Astrocyte (in vitro differentiated cells and primary cell): Measurements from ENCODE around the gene NKD1.

ENCODE experiments used
- EZH2 ChIP-seq: IDR thresholded peaks from 2 replicates; pipeline ENCODE4 v1.6.1; 2012; ENCODE audit warnings: mild to moderate bottlenecking, low read length, inconsistent platforms; ENCODE audit not compliant: insufficient read depth
- TF ChIP-seq, protein P1 (sequence below): IDR thresholded peaks from 2 replicates; pipeline ENCODE4 v1.5.1; 2011; ENCODE audit warnings: low read depth, mild to moderate bottlenecking, inconsistent platforms, low read length, moderate library complexity; ENCODE audit not compliant: insufficient read depth

DNA sequence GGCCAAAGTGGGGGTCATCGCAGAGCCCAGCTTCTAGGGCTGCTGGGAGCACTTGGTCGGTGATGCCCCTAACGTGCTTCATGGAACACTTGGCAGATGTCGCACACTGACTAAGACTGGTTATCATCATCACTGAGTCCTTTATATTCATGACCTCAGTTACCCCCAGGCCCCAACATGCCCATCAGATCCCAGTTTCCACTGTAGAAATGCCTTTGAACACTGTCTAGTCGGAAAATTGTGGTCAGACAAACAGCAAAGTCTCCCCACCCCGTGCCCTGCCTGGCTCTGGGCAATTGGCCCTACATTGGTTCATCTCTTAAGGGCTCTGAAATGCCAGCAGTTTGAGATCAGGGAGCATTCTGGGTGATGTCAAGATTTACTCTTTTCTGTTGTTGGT, 51.3 kb downstream of the NKD1 start:
- TF ChIP-seq, protein P1, sequence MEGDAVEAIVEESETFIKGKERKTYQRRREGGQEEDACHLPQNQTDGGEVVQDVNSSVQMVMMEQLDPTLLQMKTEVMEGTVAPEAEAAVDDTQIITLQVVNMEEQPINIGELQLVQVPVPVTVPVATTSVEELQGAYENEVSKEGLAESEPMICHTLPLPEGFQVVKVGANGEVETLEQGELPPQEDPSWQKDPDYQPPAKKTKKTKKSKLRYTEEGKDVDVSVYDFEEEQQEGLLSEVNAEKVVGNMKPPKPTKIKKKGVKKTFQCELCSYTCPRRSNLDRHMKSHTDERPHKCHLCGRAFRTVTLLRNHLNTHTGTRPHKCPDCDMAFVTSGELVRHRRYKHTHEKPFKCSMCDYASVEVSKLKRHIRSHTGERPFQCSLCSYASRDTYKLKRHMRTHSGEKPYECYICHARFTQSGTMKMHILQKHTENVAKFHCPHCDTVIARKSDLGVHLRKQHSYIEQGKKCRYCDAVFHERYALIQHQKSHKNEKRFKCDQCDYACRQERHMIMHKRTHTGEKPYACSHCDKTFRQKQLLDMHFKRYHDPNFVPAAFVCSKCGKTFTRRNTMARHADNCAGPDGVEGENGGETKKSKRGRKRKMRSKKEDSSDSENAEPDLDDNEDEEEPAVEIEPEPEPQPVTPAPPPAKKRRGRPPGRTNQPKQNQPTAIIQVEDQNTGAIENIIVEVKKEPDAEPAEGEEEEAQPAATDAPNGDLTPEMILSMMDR = no peak
- no peak for TF ChIP-seq EZH2
